ENCODE data around the gene SRM. TPM values are rescaled to one million over a fixed set of nuclear protein-coding genes. Genes with fewer than 3 reads are reported as not detected.

The SRM gene
- total RNA-seq, 1 experiment from 2014 or later = 150 TPM

- TF ChIP-seq, protein P1, sequence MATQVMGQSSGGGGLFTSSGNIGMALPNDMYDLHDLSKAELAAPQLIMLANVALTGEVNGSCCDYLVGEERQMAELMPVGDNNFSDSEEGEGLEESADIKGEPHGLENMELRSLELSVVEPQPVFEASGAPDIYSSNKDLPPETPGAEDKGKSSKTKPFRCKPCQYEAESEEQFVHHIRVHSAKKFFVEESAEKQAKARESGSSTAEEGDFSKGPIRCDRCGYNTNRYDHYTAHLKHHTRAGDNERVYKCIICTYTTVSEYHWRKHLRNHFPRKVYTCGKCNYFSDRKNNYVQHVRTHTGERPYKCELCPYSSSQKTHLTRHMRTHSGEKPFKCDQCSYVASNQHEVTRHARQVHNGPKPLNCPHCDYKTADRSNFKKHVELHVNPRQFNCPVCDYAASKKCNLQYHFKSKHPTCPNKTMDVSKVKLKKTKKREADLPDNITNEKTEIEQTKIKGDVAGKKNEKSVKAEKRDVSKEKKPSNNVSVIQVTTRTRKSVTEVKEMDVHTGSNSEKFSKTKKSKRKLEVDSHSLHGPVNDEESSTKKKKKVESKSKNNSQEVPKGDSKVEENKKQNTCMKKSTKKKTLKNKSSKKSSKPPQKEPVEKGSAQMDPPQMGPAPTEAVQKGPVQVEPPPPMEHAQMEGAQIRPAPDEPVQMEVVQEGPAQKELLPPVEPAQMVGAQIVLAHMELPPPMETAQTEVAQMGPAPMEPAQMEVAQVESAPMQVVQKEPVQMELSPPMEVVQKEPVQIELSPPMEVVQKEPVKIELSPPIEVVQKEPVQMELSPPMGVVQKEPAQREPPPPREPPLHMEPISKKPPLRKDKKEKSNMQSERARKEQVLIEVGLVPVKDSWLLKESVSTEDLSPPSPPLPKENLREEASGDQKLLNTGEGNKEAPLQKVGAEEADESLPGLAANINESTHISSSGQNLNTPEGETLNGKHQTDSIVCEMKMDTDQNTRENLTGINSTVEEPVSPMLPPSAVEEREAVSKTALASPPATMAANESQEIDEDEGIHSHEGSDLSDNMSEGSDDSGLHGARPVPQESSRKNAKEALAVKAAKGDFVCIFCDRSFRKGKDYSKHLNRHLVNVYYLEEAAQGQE (IDR thresholded peaks at IDR 0.05; ENCODE audit: low read depth) = no peak
These were observed 21.1 kb upstream of the SRM start (continued) for GRCh38 chr1:11080931-11081330.

DNA sequence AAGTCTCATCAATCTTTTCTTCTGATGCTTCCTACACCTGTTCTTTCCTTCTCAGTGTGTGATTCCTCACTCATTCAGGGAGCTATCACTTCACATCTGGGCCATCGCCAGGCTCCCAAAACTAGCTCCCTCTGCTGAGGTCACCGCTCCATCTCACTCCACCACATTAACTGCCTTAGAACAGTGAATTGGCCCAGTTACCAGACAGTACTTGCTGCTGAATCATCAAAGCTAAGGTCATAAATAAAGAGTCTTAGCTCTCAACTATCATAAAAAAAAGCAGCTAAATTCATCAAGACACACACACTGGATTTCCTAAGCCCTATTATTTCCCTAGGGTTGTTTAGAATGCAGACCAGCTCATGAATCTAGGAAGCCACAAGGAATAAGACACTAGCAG is 18.8 kb upstream of the SRM start:
- Histone ChIP-seq H3K27ac (ENCODE audit: low read depth, low read length) (no peak overlapping the region), H3K79me2 (ENCODE audit: insufficient read depth, low read length) (no peaks in the 10 kb centered on the region; the same call in 1 of the 2 replicates), H3K9me2 (ENCODE audit: insufficient read depth) (no peaks in the 10 kb centered on the region), H3K4me1 (ENCODE audit: control insufficient read depth in 1 of 2, insufficient read depth in 2 of 2, low read length in 2 of 2) (no peaks in the 10 kb centered on the region), H3K9me3 (ENCODE audit: control insufficient read depth in 1 of 2, insufficient read depth in 1 of 2, low read depth in 1 of 2, low read length in 2 of 2) (no peaks in the 10 kb centered on the region), H3K4me2 (ENCODE audit: low read length) (no peak overlapping the region), H3K27me3 (ENCODE audit: insufficient read depth, low read length) (no peaks in the 10 kb centered on the region), H3K36me3 (ENCODE audit: control insufficient read depth in 1 of 2, insufficient read depth in 2 of 2, low read length in 2 of 2) (peaks cover 55 to 63% of the 10 kb centered on the region in 2 experiments; a peak in 3 of 4 replicates), H4K20me1 (ENCODE audit: insufficient read depth) (no peaks in the 10 kb centered on the region), H3K9ac (ENCODE audit: low read length) (no peak overlapping the region), H3K4me3 (replicated peaks in 1 of 2; ENCODE audit: low read depth in 1 of 2, low read length in 2 of 2) (no peak overlapping the region), H2AFZ (ENCODE audit: low read depth, low read length, poor library complexity, severe bottlenecking) (no peak overlapping the region)
- POLR2A ChIA-PET = interaction anchor here (0.6 kb wide), 1 partner anchor 1916 kb away, joined by 5 read pairs; no protein-coding TSS in a partner anchor
- RAD21 ChIA-PET (ENCODE audit: low non-redundant PET in 1 of 2, low total read pairs in 2 of 2, uncharacterized antibody in 2 of 2, unreplicated experiment in 2 of 2) = no interaction called here
- CTCF ChIA-PET = no interaction called here
- no TSS peak for BruUV-seq (replicated peaks)
- DNase-seq (ENCODE audit: low read depth, low spot score) (no peak), ATAC-seq (no peak)
- intact Hi-C loops (cut with micrococcal nuclease) = no loop called here
- TF ChIP-seq EZH2phosphoT487 (IDR thresholded peaks at IDR 0.05; ENCODE audit: borderline replicate concordance) = no peak
- TF ChIP-seq TCF7L2 (IDR thresholded peaks at IDR 0.05; ENCODE audit: borderline replicate concordance, extremely low read depth, insufficient read depth, insufficient read length) = no peak
- TF ChIP-seq POLR2A (IDR thresholded peaks at IDR 0.05; ENCODE audit: borderline replicate concordance, extremely low read depth, insufficient read depth, insufficient read length) = no peak
- TF ChIP-seq SRF (IDR thresholded peaks at IDR 0.05; ENCODE audit: low read depth) = no peak
- TF ChIP-seq SIN3A (IDR thresholded peaks at IDR 0.05; ENCODE audit: low read depth) = no peak
- TF ChIP-seq, protein P2, sequence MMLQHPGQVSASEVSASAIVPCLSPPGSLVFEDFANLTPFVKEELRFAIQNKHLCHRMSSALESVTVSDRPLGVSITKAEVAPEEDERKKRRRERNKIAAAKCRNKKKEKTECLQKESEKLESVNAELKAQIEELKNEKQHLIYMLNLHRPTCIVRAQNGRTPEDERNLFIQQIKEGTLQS (IDR thresholded peaks at IDR 0.05) = no peak
- no peak for TF ChIP-seq CBX3 (IDR thresholded peaks at IDR 0.05; ENCODE audit: low read depth)
- no peak for TF ChIP-seq CTCF (IDR thresholded peaks at IDR 0.05 in 2 of 3, conservative IDR thresholded peaks at IDR 0.05 in 1 of 3; ENCODE audit: borderline replicate concordance in 1 of 3, insufficient read depth in 1 of 3, low read depth in 2 of 3, low read length in 2 of 3)
- TF ChIP-seq, protein P1 (IDR thresholded peaks at IDR 0.05; ENCODE audit: low read depth) = no peak
- no peak for TF ChIP-seq YY1 (IDR thresholded peaks at IDR 0.05; ENCODE audit: extremely low read depth, insufficient replicate concordance, low read depth, low read length)
- TF ChIP-seq, protein P3, sequence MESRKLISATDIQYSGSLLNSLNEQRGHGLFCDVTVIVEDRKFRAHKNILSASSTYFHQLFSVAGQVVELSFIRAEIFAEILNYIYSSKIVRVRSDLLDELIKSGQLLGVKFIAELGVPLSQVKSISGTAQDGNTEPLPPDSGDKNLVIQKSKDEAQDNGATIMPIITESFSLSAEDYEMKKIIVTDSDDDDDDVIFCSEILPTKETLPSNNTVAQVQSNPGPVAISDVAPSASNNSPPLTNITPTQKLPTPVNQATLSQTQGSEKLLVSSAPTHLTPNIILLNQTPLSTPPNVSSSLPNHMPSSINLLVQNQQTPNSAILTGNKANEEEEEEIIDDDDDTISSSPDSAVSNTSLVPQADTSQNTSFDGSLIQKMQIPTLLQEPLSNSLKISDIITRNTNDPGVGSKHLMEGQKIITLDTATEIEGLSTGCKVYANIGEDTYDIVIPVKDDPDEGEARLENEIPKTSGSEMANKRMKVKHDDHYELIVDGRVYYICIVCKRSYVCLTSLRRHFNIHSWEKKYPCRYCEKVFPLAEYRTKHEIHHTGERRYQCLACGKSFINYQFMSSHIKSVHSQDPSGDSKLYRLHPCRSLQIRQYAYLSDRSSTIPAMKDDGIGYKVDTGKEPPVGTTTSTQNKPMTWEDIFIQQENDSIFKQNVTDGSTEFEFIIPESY (IDR thresholded peaks at IDR 0.05; ENCODE audit: extremely low read depth, insufficient replicate concordance, low read length) = no peak
- TF ChIP-seq RAD21 (IDR thresholded peaks at IDR 0.05; ENCODE audit: low read depth) = no peak

Data from HCT116 (cell line).